Nasal cavity respiratory epithelium epithelial cell of viscerocranial mucosa (primary cell): ENCODE data around the gene CYP24A1. TPM values are rescaled to one million over a fixed set of nuclear protein-coding genes. Genes with fewer than 3 reads are reported as not detected.

Experiments used
- total RNA-seq: library from RNA; depleted of rRNA; stranded (reverse); fragments of >200 nt; gene quantifications from 2 replicates; pipeline ENCODE4 v1.2.3, GENCODE V29; 2014

Gene CYP24A1
- total RNA-seq = 4.4 and 5.6 TPM in 2 replicates

DNA sequence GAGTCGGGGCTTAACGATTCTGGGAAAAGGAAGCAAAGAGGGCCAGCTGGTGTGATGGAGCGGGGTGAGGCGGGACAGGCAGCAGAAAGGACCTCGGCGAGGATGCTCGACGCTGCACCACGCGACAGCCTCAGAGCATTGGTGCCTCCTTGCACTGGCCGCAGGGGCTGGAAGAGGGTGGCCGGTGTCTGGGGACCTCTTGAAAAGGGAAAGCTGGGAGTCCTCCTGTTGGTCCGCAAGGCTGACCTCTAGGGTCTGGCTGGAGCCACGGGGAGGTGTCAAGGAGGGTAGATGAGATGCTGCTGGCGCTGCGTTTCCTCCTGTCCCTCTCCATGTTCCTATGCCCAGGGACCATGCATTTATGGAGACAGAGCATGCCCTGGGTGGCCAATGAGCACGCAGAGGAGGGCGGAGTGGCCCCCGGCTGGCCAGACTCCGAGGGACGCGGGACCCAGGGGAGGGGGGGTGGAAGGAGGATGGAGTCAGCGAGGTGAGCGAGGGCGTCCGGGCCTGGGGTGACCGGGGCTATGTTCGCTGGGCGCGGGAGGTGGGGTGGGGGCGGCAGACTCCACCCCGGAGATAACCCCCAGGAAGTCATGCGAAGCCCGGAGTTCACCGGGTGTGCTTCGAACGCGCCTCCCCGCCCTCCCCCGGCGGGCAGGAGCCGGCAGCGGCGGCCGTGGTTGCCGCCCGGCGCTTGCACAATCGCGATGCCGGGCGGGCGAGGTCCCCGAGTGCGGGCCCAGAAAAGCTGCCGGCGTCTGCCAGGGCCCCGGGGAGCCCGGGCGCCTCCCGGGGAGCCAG is at the start of gene CYP24A1:
Gene CYP24A1 (minus strand): TSS at position 334 of the 804 bp plus-strand sequence. CDS start 407 bp downstream, outside the sequence.

DNA sequence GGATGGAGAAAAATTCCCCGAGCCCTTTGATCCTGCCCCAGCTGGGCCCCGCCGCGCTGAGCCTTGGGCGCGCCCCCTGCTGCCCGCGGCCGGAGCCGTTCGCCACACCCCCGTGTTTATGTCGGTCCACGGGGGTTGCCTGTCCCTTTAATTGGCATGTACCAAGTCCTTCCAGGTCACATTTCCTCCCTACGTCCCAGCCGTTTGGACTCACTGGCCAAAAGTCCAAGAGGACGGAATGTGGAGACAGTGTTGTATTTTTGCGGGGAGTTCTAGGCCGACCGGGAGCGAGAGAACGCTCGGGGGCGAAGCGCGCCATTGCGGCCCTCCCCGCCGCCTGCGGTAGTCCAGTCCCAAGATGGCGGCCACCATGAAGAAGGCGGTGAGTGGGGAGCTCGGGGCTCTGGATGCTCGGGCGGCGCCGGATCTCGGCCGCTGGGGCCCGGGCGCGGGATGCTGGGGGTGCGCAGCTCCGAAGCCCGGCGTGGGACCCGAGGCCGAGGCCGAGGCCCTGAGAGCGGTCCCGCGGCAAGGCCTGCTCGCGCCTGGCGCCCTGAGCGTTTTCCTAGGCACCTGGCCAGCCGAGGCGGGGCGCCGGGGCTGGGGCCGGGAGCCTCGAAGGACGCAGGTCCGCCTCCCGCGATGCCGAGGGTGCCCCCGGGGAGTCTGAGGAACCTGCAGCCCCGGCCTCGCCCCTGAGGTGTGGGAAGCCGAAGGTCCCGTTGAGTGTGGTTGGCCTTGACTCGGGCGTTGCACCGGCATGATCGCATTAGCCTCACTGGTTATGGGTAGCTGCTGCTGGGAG is 34.2 kb upstream of the CYP24A1 start, which contains the start of gene PFDN4:
Gene PFDN4 (plus strand): TSS at position 345 of the 805 bp plus-strand sequence. CDS start 14 bp downstream, at position 359.

Other genes with a start within 250 kb of the CYP24A1 start
- gene BCAS1, start 103.4 kb downstream of the CYP24A1 start, total RNA-seq = under 0.01 and 0.85 TPM in 2 replicates
- gene PFDN4, start 34.1 kb upstream of the CYP24A1 start, total RNA-seq = 71.2 and 96.4 TPM in 2 replicates